Measurements from ENCODE around the gene OBSCN.
"Not testable (repeated sequence)": the region's sequence is repeated elsewhere in the genome, so short reads cannot be mapped to it uniquely, and the experiment has no call there.

OBSCN gene

DNA sequence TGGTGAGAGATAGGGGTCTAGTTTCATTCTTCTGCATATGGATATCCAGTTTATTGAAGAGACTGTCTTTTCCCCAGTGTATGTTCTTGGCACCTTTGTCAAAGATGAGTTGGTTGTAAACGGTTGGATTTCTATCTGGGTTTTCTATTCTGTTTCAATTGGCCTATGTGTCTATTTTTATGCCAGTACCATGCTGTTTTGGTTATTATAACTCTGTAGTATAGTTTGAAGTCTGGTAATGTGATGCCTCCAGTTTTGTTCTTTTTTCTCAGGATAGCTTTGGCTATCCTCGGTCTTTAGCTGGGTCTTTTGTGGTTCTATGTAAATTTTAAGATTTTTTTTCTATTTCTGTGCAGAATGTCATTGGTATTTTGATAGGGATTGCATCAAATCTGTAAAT, 19.6 kb upstream of the OBSCN start:
- DNase-seq, result not testable (repeated sequence)

DNA sequence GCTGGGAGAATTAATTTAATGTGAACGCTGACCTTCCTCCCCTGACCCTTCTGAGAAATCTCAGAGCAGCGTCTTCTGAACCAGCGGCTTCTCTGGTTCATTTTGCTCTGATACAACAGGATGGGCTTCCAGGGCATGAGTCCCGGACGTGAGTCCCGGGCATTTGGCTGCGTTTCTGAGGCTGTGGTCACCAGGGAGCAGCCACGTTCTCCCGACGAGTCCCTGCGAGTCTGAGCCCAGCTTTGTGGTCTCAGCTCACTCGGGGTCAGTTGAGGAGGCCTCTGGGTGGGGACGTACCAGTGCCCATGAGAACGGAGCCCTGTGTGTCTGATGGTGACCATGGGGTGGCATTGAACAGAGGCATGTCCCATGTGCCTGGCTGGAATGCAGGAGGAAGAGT, 17.7 kb upstream of the OBSCN start:
- no peak for DNase-seq

DNA sequence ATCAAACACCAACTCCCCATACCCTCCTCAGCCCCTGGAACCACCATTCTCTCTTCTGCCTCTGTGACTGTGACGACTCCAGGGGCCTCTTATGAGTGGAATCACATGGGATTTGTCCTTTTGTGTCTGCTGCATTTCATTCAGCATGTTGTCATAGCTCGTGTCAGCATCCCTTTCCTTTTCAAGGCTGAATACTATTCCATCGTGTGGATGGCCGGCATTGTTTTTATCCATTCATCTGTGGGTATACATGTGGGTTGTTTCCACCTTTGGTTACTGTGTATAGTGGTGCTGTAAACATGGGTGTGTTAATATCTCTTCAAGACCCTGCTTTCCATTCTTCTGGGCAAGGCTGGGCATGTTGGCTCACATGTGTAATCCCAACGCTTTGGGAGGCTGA, 17.1 kb upstream of the OBSCN start:
- DNase-seq, result no peak

DNA sequence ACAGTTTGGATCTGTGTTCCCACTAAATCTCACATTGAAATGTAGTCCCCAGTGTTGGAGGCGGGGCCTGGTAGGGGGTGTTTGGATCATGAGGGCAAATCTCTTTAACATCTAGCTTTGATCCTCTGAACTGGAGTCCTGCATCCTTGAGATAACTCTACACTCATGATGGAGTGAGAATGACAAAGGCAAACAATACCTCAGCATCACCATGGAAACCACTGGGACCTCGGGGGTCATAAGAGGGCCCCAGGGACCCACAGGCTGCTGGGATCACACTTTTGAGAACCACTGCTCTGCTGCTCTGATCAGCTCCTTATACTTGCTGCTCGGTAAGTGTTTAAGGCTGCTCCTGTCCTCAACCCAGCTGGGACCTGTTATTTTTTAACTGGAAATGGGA, 13.4 kb upstream of the OBSCN start:
- DNase-seq, result no peak

DNA sequence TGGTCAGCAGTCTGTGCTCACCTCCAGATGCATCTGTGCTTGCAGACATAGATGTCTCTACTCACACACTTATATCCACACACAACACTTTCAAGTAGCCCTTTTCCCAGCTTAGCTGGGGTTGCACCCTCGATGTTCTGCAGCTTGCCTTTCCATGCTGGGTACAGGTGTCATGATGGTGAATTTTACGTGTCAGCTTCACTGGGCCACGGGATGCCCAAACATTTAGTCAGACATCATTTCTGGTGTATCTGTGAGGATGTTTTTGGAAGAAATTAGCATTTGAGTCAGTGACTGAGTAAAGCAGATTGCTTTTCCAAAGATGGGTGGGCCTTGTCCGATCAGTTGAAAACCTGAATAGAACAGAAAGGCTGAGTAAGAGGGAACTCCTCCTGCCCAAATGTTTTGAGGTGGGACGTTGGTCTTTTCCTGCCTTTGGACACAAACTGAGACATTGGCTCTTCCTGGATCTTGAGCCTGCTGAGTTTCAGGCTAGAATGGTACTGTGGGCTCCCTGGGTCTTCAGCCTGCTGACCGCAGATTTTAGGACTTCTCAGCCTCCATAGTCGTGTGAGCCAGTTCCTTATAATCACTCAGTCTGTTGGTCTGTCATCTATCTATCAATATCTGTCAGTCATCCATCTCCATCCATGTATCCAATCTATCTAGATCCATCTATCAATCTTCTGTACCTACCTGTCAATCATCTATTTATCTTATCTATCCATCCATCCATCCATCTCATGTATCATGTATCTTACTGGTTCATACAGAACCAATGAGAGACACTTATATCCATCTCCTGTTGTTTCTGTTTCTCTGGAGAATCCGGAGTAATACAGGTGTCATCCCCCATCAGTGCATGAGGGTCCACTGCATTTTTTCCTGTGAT, 12.7 kb upstream of the OBSCN start:
- DNase-seq, result no peak

DNA sequence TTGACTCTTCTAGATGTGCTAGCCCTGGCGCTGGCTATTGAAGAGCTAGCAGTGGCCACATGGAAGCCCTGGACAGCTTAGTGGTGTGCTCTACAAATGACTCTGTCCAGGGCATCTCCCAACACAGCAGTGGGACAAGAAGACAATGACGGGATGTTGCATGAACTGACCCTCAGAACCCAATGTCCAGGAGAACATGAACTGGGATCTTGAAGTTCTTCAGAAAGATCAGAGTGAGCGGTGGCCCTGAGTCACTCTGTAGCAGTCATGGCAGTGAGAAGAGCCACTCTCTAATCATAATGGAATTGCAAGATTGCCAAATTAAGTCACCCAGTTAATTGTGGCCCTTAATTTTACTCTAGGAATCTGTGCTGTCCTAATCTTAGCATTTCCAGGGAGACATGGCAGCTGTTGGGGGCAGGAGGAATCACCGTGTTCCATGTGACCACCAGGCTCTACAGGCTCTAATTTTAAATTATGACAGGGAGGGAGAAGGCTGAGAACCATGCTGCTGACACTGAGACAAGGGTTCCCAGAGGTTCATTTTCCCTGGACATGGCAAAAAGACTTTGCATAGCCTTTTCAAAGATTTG, 10.2 kb upstream of the OBSCN start:
- DNase-seq, result no peak

DNA sequence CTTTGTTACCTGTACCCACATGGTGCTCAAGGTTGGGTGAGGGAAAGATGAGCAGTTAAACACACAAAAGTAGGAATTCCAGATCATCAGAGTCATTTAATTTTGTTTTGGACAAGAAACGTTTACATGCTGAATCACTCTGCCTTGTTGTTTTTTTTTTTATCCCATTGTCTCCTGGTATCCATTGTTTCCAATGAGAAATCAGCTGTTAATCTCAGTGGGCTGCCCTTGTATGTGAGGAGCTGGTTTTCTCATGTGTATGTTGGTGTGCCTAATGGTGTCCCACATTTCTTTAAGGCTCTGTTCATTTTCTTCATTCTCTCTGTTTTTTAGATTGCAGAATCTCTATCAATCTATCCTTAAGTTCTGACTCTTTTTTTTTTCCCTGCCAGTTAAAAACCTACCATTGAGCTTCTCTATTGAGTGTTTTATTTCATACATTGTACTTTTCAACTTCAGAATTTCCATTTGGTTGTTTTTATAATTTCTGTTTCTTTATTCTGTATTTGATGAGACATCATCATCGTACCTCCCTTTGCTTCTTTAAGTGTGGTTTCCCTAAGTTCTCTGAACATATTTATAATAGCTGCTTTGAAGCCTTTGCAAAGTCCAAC, 8.8 kb upstream of the OBSCN start:
- no peak for DNase-seq

DNA sequence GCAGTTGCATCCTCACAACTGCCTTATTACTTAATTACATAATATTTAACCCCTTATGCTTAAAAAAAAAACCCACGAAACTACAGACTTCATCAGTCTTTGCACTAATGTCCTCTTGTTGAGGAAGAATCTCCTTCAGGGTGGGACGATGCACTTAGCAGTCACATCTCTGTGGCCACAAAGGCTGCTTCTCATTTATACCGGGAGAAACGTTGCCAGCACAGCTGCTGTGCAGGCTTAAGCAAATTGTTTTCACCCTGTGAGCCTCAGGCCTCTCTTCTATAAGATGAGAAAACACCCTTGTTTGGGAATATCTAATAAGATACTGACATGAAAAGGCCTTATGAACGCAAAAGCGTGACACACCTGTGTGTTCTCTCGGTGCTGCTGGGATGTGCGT, 2.9 kb upstream of the OBSCN start:
- no peak for DNase-seq

DNA sequence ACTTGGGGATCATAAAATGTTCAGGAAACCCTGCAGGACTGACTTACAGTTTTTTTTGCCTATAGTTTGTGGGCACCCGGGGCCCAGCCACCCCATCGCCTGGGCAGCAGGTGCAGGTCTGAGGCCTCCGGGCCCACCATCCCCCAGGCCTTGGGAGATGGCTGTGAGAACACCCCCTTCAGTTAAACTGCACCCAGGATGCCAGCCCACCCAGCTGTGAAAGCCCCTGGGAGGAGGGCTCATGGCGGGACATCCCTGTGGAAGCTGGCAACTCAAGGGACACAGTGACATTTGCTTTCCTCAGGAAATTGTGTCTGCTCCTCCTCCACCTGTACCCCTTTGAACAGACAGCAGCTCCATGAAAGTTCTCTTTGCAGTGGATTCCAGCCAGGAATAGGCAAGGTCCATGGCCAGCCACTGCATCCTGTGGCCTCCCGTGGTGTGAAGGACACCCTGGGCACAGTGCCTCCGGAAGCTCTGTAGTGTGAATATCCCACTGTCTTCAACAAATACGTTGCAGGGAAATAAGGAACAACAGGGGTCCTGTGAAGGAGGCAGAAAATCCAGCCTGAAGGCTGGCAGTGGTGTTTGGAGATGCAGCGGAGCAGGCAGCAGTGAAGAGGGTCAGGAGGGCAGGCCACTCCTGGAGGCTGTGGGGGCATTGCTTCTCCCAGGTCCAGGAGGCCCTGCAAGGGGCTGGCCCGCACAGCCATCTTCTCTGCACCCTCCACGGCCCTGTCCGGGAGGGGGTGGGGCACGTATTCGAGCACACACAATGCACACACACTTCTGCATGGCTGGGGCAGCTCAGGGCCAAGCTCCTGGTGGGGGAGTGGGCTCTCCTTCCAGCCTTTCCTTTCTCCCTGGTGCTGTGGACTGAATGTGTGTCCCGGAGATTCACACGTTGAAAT, 2.1 kb upstream of the OBSCN start:
- no peak for DNase-seq

DNA sequence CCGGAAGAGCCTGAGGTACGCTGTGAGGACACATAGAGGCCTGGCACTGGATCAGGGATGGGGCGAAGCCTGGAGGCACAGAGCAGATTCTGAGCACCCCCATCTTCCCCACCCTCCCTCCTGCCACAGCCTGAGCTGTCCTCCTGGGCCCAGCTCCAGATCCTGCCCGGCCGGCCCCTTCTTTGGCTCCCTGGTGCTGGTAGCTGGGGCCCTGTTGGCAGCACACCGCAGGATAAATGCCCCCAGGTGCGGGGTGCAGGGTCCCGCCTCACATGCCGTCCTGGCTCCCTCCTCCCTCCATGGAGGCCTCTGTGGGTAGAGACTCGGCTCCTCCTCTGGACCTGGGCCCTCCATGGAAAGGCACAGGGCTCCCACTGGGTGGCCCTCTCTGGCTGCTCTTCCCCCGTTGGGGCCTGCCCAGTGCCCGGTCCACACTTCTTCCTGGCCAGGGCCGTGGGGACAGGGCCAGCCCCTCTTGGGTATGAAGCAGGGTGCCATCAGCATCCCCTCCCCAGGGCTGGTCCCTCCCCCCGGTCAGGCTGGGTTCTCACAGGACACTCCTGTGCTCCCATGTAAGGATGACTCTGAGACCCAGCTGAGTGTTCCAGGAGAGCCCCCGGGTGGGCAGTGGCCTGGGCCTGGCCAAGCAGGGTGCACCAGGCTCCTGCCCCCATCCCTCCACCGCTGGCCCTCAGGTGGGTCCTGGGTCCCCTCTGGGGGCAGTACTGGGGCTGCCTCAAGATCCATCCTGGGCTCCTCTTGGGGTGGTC, 1.1 kb upstream of the OBSCN start:
- no peak for DNase-seq

DNA sequence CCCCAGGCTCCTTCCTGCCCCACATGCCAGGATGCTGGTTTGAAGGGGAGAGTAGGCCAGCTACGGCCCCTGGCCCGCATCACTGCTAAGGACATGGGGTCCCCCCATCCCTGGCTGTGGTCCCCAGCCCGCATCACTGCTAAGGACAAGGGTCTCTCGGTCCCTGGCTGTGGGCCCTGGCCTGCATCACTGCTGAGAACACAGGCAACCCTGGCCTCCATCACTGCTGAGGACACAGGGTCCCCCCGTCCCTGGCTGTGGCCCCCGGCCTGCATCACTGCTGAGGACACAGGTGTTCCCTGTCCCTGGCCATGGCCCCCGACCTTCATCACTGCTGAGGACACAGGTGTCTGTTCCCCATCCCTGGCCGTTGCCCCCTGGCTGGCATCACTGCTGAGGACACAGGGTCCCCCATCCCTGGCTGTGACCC, 448 bp upstream of the OBSCN start:
- DNase-seq, result no peak

DNA sequence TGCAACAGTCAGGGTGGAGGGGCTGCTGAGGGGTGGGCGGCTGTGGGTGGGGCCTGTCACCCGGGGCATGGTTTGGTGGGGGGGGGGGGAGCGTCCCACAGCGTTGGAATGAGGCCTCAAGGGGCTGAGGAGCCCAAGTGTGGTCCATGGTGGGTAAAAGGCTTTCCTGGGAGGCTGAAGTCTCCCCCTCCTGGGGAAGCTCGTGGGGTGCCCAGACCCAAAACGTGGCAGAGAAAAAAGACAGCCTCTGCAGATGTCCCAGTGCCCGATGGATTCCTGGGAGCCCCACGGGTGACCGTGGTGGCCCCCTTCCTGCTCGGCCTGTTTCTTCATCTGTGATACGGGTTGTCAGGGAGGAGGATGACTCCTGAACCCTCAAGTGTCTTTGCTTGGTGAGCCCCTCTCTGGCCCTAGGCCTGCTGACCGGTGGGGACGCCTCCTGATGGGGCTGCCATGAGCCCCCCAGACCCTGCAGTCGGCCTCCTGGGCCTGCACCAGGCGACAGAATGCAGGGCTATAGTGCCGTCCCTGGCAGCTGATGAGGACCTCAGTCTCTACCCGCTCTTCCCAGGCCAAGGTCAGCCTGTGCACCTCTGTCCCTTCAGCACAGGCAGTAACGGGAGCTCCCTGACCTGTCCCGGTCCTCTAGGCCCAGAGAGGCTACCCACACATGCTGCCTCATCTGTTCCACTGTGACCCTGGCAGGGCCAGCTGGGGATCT, 1.1 kb downstream of the OBSCN start:
- DNase-seq, result no peak

DNA sequence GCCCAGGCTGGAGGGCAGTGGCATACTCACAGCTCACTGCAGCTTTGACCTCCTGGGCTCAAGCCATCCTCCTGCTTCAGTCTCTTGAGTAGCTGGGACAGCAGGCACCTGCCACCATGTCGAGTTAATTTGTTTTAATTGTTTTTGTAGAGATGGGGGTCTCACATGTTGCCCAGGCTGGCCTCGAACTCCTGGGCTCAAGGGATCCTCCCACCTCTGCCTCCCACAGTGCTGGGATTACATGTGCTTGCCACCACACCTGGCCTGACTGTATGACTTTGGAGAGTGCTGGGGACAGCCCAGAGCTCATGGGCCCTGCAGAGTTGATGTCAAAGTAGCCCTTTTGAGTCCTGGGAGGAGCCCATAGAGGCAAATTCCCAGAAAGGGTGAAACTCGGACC, 1.8 kb downstream of the OBSCN start:
- no peak for DNase-seq

DNA sequence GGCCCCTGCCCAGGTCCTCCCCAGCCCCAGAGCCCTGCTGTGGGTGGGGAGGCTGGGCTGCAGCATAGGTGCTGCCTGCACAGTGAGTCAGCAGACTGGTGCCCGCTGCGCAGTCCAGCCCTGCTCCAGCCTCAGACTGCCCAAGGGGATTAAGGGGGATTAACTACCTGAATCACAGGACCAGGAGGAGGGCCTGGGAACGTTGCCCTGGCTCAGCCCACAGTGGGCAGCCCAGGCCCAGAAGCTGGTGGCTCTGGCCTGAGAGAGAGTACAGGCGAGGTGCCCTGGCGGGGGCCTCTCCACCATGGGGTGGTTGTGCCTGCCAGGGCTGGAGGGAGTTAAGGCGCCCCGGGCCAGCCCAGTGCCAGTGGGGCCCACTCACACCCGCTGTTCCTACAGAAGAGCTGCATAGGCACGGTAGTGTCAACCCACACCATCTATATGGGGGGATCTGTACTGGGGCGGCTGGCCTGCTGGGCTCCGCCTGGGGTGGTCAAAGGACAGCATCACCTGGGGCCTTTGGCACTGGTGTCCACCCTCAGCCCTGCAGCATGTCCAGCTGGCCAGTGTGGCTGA, 2.3 kb downstream of the OBSCN start:
- DNase-seq, result no peak

DNA sequence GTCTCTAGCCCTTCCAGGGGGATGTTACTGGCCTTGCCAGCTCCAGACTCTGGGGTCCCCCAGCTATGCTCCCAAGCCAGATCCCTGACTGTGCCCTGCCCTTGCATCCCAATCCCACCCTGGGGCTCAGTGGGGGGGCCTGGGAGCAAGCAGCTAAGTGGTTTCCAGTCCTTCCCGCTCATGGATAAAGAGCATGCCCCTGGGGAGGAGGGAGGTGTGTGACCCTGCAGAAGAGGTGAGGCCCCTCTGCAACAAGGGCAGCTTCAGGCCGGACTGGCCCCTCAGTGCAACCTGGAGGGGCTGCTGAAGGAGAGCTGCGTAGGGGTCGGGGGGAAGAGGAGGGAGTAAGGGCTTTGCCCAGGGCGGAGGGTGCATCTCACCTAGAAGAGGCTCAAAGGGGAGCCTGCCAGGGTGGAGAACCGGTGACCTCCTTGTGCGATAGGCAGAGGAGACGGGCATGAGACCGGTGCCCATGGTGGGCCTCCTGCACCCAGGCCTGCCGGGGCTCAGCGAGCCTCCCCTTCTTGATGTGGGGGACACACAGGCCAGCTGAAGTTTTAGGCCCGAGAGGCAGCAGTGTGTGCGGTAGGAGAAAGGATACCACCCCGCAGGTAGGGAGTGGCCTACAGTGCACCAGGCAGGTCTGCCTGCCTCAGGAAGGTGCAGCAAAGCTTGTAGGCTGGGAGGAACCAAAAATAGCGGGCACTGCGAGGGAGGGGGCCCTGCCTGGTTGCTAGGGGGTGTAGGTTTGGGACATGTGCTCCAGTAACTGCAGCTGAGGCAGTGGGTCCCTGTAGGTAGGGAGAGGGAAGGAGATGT, 3.1 kb downstream of the OBSCN start:
- no peak for DNase-seq

DNA sequence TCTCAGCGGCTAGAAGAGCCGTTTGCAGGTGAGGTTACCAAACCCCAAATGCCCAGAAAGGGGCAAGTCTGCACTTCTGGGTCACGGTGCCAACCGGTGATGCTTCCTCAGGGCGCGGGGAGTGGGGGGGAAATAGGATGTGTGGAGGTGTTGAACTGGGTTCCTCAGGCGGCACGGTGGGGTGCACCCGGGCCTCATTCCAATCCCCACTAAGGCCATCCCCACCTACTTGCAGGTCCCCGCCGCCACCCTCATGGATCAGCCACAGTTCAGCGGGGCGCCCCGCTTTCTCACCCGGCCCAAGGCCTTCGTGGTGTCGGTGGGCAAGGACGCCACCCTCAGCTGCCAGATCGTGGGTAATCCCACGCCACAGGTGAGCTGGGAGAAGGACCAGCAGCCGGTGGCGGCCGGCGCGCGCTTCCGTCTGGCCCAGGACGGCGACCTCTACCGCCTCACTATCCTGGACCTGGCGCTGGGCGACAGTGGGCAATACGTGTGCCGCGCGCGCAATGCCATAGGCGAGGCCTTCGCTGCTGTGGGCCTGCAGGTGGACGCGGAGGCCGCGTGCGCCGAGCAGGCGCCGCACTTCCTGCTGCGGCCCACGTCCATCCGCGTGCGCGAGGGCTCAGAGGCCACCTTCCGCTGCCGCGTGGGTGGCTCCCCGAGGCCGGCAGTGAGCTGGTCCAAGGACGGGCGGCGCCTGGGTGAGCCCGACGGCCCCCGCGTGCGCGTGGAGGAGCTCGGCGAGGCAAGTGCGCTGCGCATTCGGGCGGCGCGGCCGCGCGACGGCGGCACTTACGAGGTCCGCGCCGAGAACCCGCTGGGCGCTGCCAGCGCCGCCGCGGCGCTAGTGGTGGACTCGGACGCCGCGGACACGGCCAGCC, 3.9 kb downstream of the OBSCN start:
- no peak for DNase-seq

DNA sequence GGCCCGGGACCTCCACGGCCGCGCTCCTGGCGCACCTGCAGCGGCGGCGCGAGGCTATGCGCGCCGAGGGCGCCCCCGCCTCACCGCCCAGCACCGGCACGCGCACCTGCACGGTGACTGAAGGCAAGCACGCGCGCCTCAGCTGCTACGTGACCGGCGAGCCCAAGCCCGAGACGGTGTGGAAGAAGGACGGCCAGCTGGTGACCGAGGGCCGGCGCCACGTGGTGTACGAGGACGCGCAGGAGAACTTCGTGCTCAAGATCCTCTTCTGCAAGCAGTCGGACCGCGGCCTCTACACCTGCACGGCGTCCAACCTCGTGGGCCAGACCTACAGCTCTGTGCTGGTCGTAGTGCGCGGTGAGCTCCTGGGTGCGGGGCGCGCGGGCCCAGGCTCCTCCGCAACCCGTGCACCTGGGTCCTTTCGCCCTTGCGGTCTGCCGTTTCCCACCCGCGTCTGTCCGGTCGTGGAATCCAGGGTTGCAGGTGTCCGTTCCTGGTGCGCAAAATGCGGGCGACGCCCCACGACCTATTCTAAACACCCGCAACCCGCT, 4.6 kb downstream of the OBSCN start:
- DNase-seq, result no peak

DNA sequence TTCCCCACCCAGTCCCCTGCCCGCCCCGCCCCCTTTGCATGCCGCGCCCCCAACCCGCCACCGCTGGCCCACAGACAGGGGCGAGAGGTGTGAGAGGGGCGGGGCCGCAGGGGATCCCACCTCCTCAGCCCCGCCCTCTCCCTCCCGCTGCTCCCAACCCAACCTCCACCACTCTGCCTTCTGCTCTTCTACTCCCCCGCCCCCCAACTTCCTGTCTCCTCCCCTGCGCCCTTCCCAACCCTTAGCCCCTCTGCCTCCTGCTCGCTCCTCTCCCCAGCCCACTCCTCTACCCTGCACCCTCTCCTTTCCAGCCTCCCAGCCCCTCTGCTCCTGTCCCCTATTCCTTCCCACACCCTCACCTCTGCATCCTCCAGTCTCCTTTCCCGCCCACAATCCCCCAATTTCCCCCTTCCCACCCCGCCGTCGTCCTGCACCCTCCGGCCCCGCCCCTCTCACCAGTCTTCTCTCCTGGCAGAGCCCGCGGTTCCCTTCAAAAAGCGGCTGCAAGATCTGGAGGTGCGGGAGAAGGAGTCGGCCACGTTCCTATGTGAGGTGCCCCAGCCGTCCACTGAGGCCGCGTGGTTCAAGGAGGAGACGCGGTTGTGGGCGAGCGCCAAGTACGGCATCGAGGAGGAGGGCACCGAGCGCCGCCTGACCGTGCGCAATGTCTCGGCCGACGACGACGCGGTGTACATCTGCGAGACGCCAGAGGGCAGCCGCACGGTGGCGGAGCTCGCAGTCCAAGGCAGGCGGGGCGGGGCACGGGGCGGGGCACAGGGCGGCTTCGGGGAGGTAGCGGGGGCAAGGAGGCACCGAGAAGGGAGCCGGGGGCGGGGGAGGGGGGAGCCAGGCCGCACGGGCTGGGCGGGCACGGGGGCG, 5.4 kb downstream of the OBSCN start:
- DNase-seq, result no peak
